Neuron (in vitro differentiated cells): Measurements from ENCODE around the gene LAMB1.

Source experiments
- H2AFZ ChIP-seq: one replicate; pipeline ENCODE4 v1.6.1; 2013; ENCODE audit warnings: low read depth, mild to moderate bottlenecking, inconsistent platforms, low read length, moderate library complexity
- H3K27me3 ChIP-seq: one replicate; pipeline ENCODE4 v1.6.1; 2013; ENCODE audit warnings: low read length; ENCODE audit not compliant: insufficient read depth
- H3K36me3 ChIP-seq: one replicate; pipeline ENCODE4 v1.6.1; 2013; ENCODE audit warnings: low read length; ENCODE audit not compliant: insufficient read depth
- H3K4me1 ChIP-seq: one replicate; pipeline ENCODE4 v1.6.1; 2013; ENCODE audit warnings: low read length; ENCODE audit not compliant: insufficient read depth
- H3K4me3 ChIP-seq: 2 replicates; pipeline ENCODE4 v1.5.1; 2013; ENCODE audit warnings: mild to moderate bottlenecking, low read length, moderate library complexity
- H3K9me3 ChIP-seq: one replicate; pipeline ENCODE4 v1.6.1; 2013; ENCODE audit warnings: low read length

LAMB1 gene

DNA sequence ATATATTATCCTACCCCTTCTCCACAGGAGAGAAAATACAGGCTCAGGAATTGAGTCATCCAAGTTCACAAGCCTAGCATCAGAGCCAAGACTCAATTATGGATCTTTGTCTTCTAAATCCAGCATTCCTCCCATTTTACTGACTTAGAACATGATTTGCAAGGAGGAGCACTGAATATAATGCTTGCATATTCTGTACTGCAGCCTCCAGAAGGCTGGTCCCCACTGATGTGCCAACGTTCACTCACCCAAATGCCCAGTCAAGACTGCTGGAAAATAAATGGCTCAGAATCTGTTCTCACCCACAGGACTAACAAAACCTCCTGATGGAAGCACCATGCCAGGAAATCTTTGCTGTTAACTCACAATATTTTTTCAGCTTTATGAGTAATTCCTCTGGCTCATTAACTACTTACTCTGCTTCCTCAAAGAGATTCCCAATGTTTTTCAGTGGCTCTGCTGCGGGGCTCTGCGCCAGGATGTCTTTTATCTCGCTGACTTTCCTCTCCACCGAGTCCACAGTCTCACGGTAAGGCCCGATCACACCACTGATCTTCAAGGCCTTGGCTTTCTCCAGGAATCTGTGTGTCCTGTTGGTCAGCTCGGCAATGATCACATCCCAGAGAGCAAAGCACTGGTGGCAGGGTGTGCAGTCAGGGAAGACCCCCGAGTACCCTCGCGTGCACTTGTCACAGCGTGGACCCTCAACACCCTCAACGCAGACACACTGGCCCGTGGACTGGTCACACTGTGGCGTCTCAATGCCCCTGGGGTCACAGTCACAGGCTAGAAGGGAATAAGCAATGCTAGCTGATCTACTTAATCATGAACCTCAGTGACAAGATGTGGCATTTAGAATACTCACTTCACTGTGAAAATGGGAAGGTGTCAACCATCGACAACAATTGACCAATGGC is 63.1 kb downstream of the LAMB1 start:
- Histone ChIP-seq H3K9me3 (peaks cover 2% of the 10 kb centered on the region), H3K4me1 (no peaks in the 10 kb centered on the region), H3K4me3 (no peak overlapping the region), H3K36me3 (peaks cover 12% of the 10 kb centered on the region), H2AFZ (no peak overlapping the region), H3K27me3 (no peaks in the 10 kb centered on the region)

DNA sequence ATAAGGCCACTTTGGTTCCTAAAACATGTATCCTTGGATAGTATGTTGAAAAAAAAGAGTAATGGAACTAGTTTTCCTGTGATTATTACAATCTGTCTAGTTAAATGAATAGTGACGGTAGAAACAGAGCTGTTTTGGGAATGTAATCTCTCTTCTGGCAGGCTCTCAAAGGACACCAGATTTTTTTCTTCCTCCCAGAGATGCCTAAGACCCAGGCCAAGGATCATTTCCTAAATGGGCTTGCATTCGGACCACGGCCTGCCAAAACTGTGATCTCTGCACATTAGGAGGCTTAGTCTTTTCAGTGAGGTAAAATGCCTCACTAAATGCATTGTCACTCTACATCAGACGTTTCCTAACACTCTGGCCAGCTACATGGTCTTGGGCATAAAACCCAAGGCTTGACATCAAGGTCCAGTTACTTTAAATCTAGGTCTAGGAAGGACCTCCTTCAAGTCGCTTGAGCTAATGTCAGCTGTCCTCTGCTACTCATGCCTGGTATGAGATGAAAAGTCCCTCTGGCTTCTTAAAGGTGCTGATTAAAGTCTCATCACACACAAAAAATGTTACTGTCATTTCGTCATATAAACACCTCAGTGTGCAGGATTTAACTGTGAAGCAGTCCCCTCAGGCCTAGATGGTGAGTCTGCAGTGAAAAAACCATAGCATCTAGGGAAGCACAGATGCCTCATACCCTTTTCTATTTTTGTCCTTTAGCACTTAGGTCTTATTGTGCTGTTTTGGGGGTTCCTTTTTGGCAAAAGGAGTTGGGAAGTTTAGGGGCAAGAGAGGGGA is 64.3 kb downstream of the LAMB1 start:
- no peaks in the 10 kb centered on the region for H3K4me1 ChIP-seq
- no peak overlapping the region for H3K4me3 ChIP-seq
- peaks cover 12% of the 10 kb centered on the region for H3K36me3 ChIP-seq
- H3K9me3 ChIP-seq: peaks cover 2% of the 10 kb centered on the region
- H3K27me3 ChIP-seq: no peaks in the 10 kb centered on the region
- no peak overlapping the region for H2AFZ ChIP-seq

DNA sequence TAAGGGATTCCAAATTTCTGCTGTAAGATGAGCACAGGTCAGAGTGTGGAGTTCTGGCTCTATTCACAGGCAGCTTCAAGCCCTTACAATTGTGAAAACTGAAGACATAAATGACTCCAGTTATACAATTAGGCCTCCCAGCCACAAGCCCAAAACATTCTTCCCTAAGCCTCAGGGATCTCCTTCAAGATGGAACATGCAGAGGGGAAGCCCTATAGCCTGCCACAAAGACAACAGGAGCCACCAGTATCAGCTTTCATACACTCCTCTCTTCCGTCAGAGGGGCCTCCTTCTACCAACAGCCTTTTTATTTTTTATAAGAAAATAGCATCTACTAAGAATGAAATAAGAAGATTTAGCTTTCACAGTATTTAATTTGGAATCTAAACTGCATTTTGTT is 65.4 kb downstream of the LAMB1 start:
- Histone ChIP-seq H3K9me3 (peaks cover 2% of the 10 kb centered on the region), H3K4me3 (no peak overlapping the region), H3K27me3 (no peaks in the 10 kb centered on the region), H3K4me1 (peaks cover 6% of the 10 kb centered on the region), H2AFZ (no peak overlapping the region), H3K36me3 (peaks cover 12% of the 10 kb centered on the region)

DNA sequence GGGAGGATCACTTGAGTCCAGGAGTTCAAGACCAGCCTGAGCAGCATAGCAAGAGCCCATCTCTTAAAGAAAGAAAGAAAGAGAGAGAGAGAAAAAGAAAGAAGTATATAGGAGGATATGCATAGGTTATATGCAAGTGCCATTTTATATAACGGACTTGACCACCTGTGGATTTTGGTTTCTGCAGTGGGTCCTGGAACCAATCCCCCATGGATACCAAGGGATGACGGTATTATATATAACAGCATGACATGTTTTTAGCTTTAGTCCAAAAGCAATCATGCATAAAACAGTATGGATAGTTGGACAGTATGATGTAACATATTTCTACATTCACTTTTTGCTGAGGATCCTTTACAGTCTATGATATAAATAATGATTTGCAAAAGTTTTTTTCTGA is 66.6 kb downstream of the LAMB1 start:
- peaks cover 12% of the 10 kb centered on the region for H3K4me1 ChIP-seq
- H3K36me3 ChIP-seq: peaks cover 23% of the 10 kb centered on the region

DNA sequence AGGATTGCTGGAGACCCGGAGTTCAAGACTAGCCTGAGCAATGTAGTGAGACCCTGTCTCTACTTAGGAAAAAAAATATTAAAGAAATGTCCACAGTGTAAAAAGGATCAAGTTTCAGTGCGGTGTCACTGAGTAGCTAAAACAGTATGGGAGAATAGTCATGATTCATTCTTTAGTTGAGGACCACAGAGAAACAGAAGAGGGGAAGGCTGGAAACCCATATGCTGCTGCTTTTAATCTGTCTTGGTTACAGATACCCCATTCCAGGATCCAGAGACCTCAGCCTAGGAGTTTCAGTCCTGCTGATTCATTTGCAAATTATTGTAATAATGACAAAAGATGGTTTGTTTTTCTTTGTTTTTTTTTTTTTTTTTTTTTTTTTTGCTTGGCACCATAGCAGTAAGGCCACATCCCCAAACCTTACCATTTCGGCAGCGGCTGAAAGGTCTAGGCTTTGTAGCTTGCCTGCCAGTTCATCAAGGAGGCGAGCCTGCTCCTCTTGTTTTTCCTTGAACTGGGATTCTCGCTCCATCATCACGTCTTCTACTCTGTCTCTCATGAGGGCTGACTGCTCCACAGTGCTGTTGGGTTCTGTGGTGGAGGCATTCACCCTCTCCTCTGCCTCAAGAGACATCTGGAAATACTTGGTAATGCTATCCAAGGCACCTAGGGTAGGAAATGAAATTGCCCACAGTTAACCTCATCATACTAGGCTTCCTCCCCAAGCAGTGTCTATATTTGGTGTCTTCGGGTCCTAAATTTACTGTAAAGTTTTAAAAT is 67.8 kb downstream of the LAMB1 start:
- Histone ChIP-seq H3K4me1 (peaks cover 12% of the 10 kb centered on the region), H3K27me3 (no peaks in the 10 kb centered on the region), H2AFZ (no peak overlapping the region), H3K36me3 (peaks cover 25% of the 10 kb centered on the region), H3K9me3 (no peaks in the 10 kb centered on the region), H3K4me3 (no peak overlapping the region)

More for the DNA sequence above, 66.6 kb downstream of the LAMB1 start:
- peaks cover 2% of the 10 kb centered on the region for H3K9me3 ChIP-seq
- H3K27me3 ChIP-seq: no peaks in the 10 kb centered on the region
- H2AFZ ChIP-seq: no peak overlapping the region
- no peak overlapping the region for H3K4me3 ChIP-seq

DNA sequence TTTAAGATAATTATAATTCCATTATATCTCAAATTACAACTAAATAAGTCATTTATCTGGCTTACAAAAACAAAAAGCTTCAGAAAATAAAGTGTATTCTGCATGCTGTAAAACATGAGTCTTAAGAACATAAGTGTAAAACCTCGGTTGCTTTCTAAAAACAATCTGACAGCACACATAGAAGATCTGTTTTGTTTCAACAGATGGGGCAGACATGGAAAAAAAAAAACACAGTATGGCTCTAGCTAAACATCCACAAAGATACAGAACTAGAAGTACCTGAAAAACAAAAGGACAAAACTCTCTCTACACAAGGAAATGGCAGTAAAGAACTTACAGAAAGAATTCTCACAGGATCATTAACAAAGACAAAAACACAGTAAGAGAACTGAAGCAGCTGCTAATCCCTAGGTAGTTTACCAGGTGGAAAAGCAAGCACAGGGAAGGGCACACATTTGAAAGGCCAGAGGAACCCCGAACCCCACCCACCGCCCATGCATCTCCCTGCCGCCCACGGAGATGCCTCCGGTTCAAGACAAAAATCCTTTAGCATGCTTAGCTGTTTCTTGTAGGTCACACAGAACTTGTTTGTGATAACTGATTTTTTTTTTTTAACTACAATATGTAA is 69.5 kb downstream of the LAMB1 start:
- no peak overlapping the region for H2AFZ ChIP-seq
- H3K4me3 ChIP-seq: no peak overlapping the region
- no peaks in the 10 kb centered on the region for H3K27me3 ChIP-seq
- no peaks in the 10 kb centered on the region for H3K9me3 ChIP-seq
- peaks cover 27% of the 10 kb centered on the region for H3K36me3 ChIP-seq
- H3K4me1 ChIP-seq: peaks cover 12% of the 10 kb centered on the region

DNA sequence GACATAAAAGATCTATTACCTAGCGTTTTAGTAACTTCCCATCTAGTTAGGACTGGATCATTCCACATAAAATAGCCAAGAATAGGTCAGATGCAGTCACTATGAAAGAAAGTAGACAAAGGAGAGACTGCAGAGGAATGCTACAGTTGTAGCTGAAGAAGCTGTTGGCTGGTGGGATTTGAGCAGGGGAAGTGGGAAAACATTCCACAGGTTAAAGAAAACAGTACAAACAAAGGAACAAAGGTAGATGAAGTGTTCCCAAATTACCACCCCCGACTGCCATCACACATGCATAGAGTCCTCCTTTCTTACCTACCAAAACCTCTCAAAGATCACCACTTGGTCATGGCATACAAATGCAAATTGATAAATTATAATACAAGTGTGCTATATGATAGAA is 70.2 kb downstream of the LAMB1 start:
- Histone ChIP-seq H3K4me3 (no peak overlapping the region), H3K36me3 (peaks cover 30% of the 10 kb centered on the region), H3K27me3 (no peaks in the 10 kb centered on the region), H2AFZ (no peak overlapping the region), H3K9me3 (no peaks in the 10 kb centered on the region), H3K4me1 (peaks cover 12% of the 10 kb centered on the region)

DNA sequence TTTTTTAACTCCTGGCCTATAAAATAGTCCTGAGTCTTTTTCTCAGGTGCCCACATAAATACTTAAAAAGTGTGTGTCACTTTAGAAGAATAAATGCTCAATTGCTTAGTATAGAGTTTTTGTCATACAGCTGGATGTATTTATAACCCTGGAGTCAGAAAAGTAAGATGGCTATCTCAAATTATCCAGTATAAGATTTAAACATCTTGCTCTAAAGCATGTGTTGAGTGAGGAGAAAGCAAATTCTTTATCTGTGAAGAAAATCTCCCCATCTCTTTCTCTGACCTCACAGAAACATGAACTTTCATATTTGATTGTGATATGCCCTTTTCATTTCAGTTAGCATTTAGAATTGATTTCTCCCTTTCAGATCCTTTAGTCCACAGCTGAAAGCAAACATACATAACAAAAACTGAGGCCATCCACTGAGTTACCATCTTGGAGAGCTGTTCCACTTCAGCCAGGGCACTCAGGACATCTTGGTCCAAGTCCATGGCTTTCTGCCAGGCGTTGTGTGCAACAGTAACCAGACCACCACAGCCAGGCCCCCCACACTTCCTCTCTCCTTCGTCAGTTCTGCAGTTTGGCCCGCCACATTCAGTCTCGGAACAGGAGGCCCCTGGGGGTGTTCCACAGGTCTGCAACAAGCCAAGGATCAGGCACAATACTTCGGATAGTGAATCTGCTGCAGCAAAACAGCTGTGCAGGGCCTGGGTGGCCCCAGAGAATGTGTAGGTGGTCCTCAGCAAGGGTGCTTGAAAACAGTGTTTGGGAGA is 71.0 kb downstream of the LAMB1 start:
- Histone ChIP-seq H3K9me3 (no peaks in the 10 kb centered on the region), H3K36me3 (peaks cover 35% of the 10 kb centered on the region)

DNA sequence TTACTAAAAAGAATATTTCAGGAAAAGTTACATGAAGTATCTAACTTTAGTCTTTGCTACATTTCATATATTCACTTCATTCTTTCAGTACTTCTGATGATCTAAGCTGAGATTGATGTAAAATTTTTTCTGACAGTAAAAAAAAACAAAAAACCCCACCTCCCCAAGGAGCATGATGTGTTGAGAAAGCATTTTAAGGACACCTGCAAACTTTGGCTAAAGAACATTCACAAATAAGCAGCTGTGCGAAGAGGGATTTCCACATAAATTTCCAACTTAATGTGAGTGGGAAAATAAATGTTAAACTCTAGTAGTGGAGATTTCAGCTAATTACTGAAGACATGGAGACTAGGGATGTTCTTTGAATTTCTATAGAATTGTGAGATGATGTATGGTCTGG is 76.5 kb downstream of the LAMB1 start:
- H3K4me1 ChIP-seq: no peaks in the 10 kb centered on the region
- H2AFZ ChIP-seq: no peak overlapping the region
- peaks cover 63% of the 10 kb centered on the region for H3K36me3 ChIP-seq
- H3K4me3 ChIP-seq: no peak overlapping the region
- H3K9me3 ChIP-seq: no peaks in the 10 kb centered on the region
- H3K27me3 ChIP-seq: no peaks in the 10 kb centered on the region

More for the DNA sequence above, 71.0 kb downstream of the LAMB1 start:
- Histone ChIP-seq H3K27me3 (no peaks in the 10 kb centered on the region), H3K4me1 (peaks cover 12% of the 10 kb centered on the region), H3K4me3 (no peak overlapping the region), H2AFZ (no peak overlapping the region)

DNA sequence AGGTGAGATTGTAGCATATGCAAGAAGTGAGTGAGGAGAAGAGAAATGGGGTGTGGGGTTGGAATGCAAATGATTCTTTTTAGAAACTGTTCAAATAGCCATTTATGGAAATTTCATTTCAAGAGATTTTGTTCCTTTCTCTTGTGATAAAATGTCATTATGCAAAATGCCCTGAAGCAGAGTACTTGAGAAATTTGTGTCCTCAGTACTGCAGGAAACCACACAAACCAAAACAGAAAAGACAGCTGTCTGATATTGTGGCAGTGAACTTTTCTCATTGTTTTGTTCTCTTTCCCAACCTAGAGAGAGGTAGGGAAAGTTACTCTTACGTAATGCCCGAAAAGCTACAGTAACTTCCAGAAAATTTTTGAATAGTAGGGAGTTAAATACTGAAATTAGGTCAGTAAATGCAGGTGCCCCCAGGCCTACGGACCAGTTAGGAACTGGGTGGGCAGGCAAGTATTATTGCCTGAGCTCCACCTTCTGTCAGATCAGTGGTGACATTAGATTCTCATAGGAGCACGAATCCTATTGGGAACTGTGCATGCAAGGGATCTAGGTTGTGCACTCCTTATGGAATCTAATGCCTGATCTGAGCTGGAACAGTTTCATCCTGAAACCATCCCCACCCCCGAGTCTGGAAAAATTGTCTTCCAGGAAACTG is 78.0 kb downstream of the LAMB1 start:
- Histone ChIP-seq H3K9me3 (no peaks in the 10 kb centered on the region), H2AFZ (no peak overlapping the region), H3K4me3 (no peak overlapping the region), H3K4me1 (no peaks in the 10 kb centered on the region), H3K36me3 (peaks cover 62% of the 10 kb centered on the region), H3K27me3 (no peaks in the 10 kb centered on the region)

DNA sequence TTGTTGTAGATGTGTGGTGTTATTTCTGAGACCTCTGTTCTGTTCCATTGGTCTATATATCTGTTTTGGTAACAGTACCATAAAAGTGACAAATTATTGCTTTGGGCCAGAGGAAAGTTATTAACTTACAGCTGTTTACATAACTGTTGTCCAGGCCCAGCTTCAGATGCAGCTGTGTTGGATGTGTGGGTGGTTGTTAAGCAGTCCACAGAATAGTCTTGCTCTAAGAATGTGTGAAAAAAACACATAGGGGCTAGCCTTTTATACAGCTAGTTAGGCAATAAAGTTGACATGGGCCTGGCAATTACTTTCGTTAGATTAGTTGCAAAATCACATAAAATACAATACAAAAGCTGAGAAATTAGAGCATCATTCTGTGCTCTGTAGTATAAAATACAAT is 80.1 kb downstream of the LAMB1 start:
- Histone ChIP-seq H3K36me3 (peaks cover 75% of the 10 kb centered on the region), H3K4me1 (peaks cover 10% of the 10 kb centered on the region), H3K4me3 (no peak overlapping the region), H3K9me3 (no peaks in the 10 kb centered on the region), H3K27me3 (no peaks in the 10 kb centered on the region), H2AFZ (no peak overlapping the region)
